CD4-positive, alpha-beta T cell treated with Interleukin-6 for 4 hours (primary cell): Measurements from ENCODE around the gene NEURL4.
"Not testable (repeated sequence)": the region's sequence is repeated elsewhere in the genome, so short reads cannot be mapped to it uniquely, and the experiment has no call there.

ENCODE experiments used
- DNase-seq: peaks from one replicate; pipeline ENCODE4 v3.0.0-alpha.2; 2020; ENCODE audit warnings: mixed read lengths

NEURL4 gene

GRCh38 chr17:7328840-7329373 lies at the start of gene NEURL4:
Gene NEURL4, minus strand, starts transcription at chr17:7329335. Its CDS starts 23 bp downstream, at chr17:7329312.
- peak; percentile 25 for DNase-seq

GRCh38 chr17:7374353-7374752 lies 45.2 kb upstream of the NEURL4 start:
- no peak for DNase-seq

- no peak for DNase-seq
Measured at GRCh38 chr17:7370853-7371252, 41.7 kb upstream of the NEURL4 start.

GRCh38 chr17:7369825-7370224 lies 40.7 kb upstream of the NEURL4 start:
- no peak for DNase-seq

- not testable (repeated sequence) for DNase-seq
Measured at GRCh38 chr17:7368599-7368994, 39.5 kb upstream of the NEURL4 start.

GRCh38 chr17:7367918-7368598 lies 38.9 kb upstream of the NEURL4 start:
- no peak for DNase-seq

- DNase-seq = no peak
Measured at GRCh38 chr17:7367083-7367482, 37.9 kb upstream of the NEURL4 start.

GRCh38 chr17:7365963-7366362 lies 36.8 kb upstream of the NEURL4 start:
- DNase-seq = not testable (repeated sequence)

GRCh38 chr17:7363311-7363710 lies 34.2 kb upstream of the NEURL4 start:
- DNase-seq = no peak

GRCh38 chr17:7361906-7362305 lies 32.8 kb upstream of the NEURL4 start:
- DNase-seq = no peak

- DNase-seq = no peak
Measured at GRCh38 chr17:7357381-7357780, 28.2 kb upstream of the NEURL4 start.

GRCh38 chr17:7356756-7357155 lies 27.6 kb upstream of the NEURL4 start:
- DNase-seq = no peak

- DNase-seq = peak; percentile 92
Measured at GRCh38 chr17:7356072-7356549, 27.0 kb upstream of the NEURL4 start.

GRCh38 chr17:7355573-7355972 lies 26.4 kb upstream of the NEURL4 start:
- no peak for DNase-seq

GRCh38 chr17:7355053-7355452 lies 25.9 kb upstream of the NEURL4 start, which contains the start of gene TMEM95:
Gene TMEM95, plus strand, starts transcription at chr17:7355156. Its CDS starts 49 bp downstream, at chr17:7355205.
- DNase-seq = no peak

GRCh38 chr17:7354262-7354843 lies 25.2 kb upstream of the NEURL4 start:
- DNase-seq = no peak

- no peak for DNase-seq
Measured at GRCh38 chr17:7352910-7353635, 23.9 kb upstream of the NEURL4 start.

- no peak for DNase-seq
Measured at GRCh38 chr17:7352503-7352889, 23.4 kb upstream of the NEURL4 start.

- DNase-seq = peak; percentile 81
Measured at GRCh38 chr17:7351665-7352502, 22.7 kb upstream of the NEURL4 start, which contains the start of gene KCTD11. Gene KCTD11, plus strand, starts transcription at chr17:7352162.

- DNase-seq = no peak
Measured at GRCh38 chr17:7348478-7349242, 19.5 kb upstream of the NEURL4 start.

- no peak for DNase-seq
Measured at GRCh38 chr17:7347630-7348477, 18.7 kb upstream of the NEURL4 start.
